K562 (cell line): Measurements from ENCODE around the gene ALCAM.

ENCODE experiments used
- BDP1 ChIP-seq: IDR thresholded peaks from 3 replicates; pipeline ENCODE4 v1.6.1; 2011; ENCODE audit not compliant: insufficient read length, insufficient read depth
- JUND ChIP-seq, 2 experiments: IDR thresholded peaks; 2 replicates in 1 of 2; 3 replicates in 1 of 2; pipeline ENCODE4 v1.6.1; 2011; ENCODE audit warnings: borderline replicate concordance in 2 of 2, low read depth in 2 of 2, low read length in 2 of 2, improper control_type of control experiment in 1 of 2, missing biosample characterization in 1 of 2, missing genetic modification characterization in 1 of 2, missing genetic modification reagents in 1 of 2
- PCBP2 ChIP-seq: fragments of 200-400 bp; formaldehyde crosslinking; IDR thresholded peaks from 2 replicates; pipeline ENCODE4 v1.6.1; 2018; ENCODE audit warnings: low read length, low read depth, mild to moderate bottlenecking, moderate library complexity; ENCODE audit not compliant: poor library complexity, severe bottlenecking
- TAF7 ChIP-seq: fragments of 450-650 bp; IDR thresholded peaks from 2 replicates; pipeline ENCODE4 v1.6.1; 2016; ENCODE audit warnings: missing genetic modification characterization, missing compliant biosample characterization
- ZNF253 ChIP-seq: fragments of 250-450 bp; sonication (Bioruptor Pico); conservative IDR thresholded peaks from 2 replicates; pipeline ENCODE4 v1.6.1; 2021; ENCODE audit warnings: mild to moderate bottlenecking

DNA sequence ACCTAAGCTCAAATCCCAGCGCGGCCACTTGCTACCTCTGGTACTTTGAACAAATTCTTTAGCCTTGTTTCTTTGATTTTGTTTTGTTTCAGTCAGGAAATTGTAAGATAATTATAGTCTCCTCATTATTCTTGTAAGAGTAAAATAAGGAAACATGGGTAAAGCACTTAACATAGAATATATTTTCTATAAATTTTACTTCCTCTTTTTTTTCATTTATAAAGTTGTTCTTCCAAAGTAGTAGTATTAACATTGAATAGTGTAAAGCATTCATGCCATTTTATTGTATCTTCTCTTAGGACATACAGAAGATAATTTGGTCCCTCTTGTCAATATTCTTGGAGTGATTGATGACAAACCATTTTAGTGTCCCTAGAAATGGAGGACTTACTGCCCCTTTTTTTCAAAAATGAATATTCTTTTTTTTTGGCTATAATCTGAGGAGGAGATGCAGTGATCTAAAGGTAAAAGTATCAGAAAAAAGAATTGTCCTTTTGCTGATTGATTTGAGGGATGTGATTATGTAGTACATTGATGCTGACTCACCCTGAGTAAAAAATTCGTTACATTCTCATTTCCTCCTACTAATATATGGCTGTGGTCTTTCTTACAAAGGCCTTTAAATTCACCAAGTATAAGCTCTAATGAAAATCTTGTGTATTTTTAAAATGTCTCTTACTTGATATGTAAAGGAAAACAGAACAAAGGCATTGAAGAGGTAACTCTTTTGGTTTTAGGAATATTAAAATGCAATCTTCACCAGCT, 51.0 kb downstream of the ALCAM start:
- TF ChIP-seq ZNF253 (CRISPR knock-in tag) (no peak), BDP1 (no peak), JUND (IDR thresholded peaks at IDR 0.05; ENCODE audit: borderline replicate concordance, low read depth, low read length) (no peak), JUND (tag; IDR thresholded peaks at IDR 0.05; ENCODE audit: borderline replicate concordance, low read depth, low read length) (no peak), TAF7 (tag) (no peak), PCBP2 (no peak)
